ENCODE data around the gene C5orf22. TPM values are rescaled to one million over a fixed set of nuclear protein-coding genes. Genes with fewer than 3 reads are reported as not detected.

Gene C5orf22
- total and polyA plus RNA-seq, 2 donors (not counting 1 experiment from before 2014, with no cell fraction given): 20.0 to 26.9 TPM

GRCh38 chr5:31496301-31496700 lies 35.8 kb upstream of the C5orf22 start:
- no peaks in the 10 kb centered on the region for H3K27me3 ChIP-seq (ENCODE audit: control insufficient read depth, insufficient read depth, low read length)
- H3K4me1 ChIP-seq (ENCODE audit: control insufficient read depth, extremely low read depth, insufficient read depth, low read length): peaks cover 6% of the 10 kb centered on the region
- H3K4me2 ChIP-seq (ENCODE audit: extremely low read depth, insufficient read depth, low read length): no peak overlapping the region
- H3K9ac ChIP-seq (ENCODE audit: insufficient read depth, low read length): no peak overlapping the region
- no peak overlapping the region for H3K27ac ChIP-seq (ENCODE audit: insufficient read depth, low read length)
- no peak overlapping the region for H3K4me3 ChIP-seq (replicated peaks in 1 of 4; ENCODE audit: control extremely low read depth in 1 of 4, insufficient read depth in 1 of 4, low read depth in 3 of 4, low read length in 4 of 4)
- no peaks in the 10 kb centered on the region for H4K20me1 ChIP-seq (ENCODE audit: control insufficient read depth, extremely low read depth, insufficient read depth, low read length)
- no peak overlapping the region for H2AFZ ChIP-seq (ENCODE audit: low read length)
- DNase-seq (ENCODE audit: low read depth in 2 of 2): no peak
- no peaks in the 10 kb centered on the region for H3K9me3 ChIP-seq (ENCODE audit: control insufficient read depth, insufficient read depth, low read depth, low read length)
- H3K36me3 ChIP-seq (ENCODE audit: control insufficient read depth, insufficient read depth, low read length): peaks cover 14% of the 10 kb centered on the region
- TF ChIP-seq EZH2 (IDR thresholded peaks at IDR 0.05; ENCODE audit: low read length, missing control alignments): no peak
- TF ChIP-seq CTCF (conservative IDR thresholded peaks at IDR 0.05 in 1 of 2, IDR thresholded peaks at IDR 0.05 in 1 of 2; ENCODE audit: low read depth in 1 of 2, low read length in 2 of 2): no peak
- no peaks in the 10 kb centered on the region for H3K79me2 ChIP-seq (ENCODE audit: control insufficient read depth, insufficient read depth, low read length)

- no peak for DNase-seq (ENCODE audit: low read depth in 2 of 2)
- H3K4me3 ChIP-seq (replicated peaks in 1 of 4; ENCODE audit: control extremely low read depth in 1 of 4, insufficient read depth in 1 of 4, low read depth in 3 of 4, low read length in 4 of 4): no peak overlapping the region
- H3K36me3 ChIP-seq (ENCODE audit: control insufficient read depth, insufficient read depth, low read length): peaks cover 14% of the 10 kb centered on the region
- no peaks in the 10 kb centered on the region for H3K9me3 ChIP-seq (ENCODE audit: control insufficient read depth, insufficient read depth, low read depth, low read length)
- no peak overlapping the region for H3K27ac ChIP-seq (ENCODE audit: insufficient read depth, low read length)
- H3K4me2 ChIP-seq (ENCODE audit: extremely low read depth, insufficient read depth, low read length): no peak overlapping the region
- no peaks in the 10 kb centered on the region for H3K27me3 ChIP-seq (ENCODE audit: control insufficient read depth, insufficient read depth, low read length)
- no peaks in the 10 kb centered on the region for H3K79me2 ChIP-seq (ENCODE audit: control insufficient read depth, insufficient read depth, low read length)
- peaks cover 6% of the 10 kb centered on the region for H3K4me1 ChIP-seq (ENCODE audit: control insufficient read depth, extremely low read depth, insufficient read depth, low read length)
- TF ChIP-seq EZH2 (IDR thresholded peaks at IDR 0.05; ENCODE audit: low read length, missing control alignments): no peak
- no peak for TF ChIP-seq CTCF (conservative IDR thresholded peaks at IDR 0.05 in 1 of 2, IDR thresholded peaks at IDR 0.05 in 1 of 2; ENCODE audit: low read depth in 1 of 2, low read length in 2 of 2)
- H2AFZ ChIP-seq (ENCODE audit: low read length): no peak overlapping the region
- no peak overlapping the region for H3K9ac ChIP-seq (ENCODE audit: insufficient read depth, low read length)
- no peaks in the 10 kb centered on the region for H4K20me1 ChIP-seq (ENCODE audit: control insufficient read depth, extremely low read depth, insufficient read depth, low read length)
These were observed 35.2 kb upstream of the C5orf22 start for GRCh38 chr5:31496891-31497290.

- H3K36me3 ChIP-seq (ENCODE audit: control insufficient read depth, insufficient read depth, low read length): peaks cover 20% of the 10 kb centered on the region
- DNase-seq (ENCODE audit: low read depth in 2 of 2): no peak
These were observed 31.8 kb upstream of the C5orf22 start for GRCh38 chr5:31500256-31500655.

More at GRCh38 chr5:31500256-31500655, 31.8 kb upstream of the C5orf22 start:
- H3K27ac ChIP-seq (ENCODE audit: insufficient read depth, low read length): no peak overlapping the region
- no peak for TF ChIP-seq EZH2 (IDR thresholded peaks at IDR 0.05; ENCODE audit: low read length, missing control alignments)
- no peak overlapping the region for H3K4me3 ChIP-seq (replicated peaks in 1 of 4; ENCODE audit: control extremely low read depth in 1 of 4, insufficient read depth in 1 of 4, low read depth in 3 of 4, low read length in 4 of 4)
- no peak overlapping the region for H3K9ac ChIP-seq (ENCODE audit: insufficient read depth, low read length)
- H3K4me2 ChIP-seq (ENCODE audit: extremely low read depth, insufficient read depth, low read length): no peak overlapping the region
- no peaks in the 10 kb centered on the region for H3K4me1 ChIP-seq (ENCODE audit: control insufficient read depth, extremely low read depth, insufficient read depth, low read length)
- no peaks in the 10 kb centered on the region for H3K9me3 ChIP-seq (ENCODE audit: control insufficient read depth, insufficient read depth, low read depth, low read length)
- H2AFZ ChIP-seq (ENCODE audit: low read length): no peak overlapping the region
- H4K20me1 ChIP-seq (ENCODE audit: control insufficient read depth, extremely low read depth, insufficient read depth, low read length): no peaks in the 10 kb centered on the region
- no peaks in the 10 kb centered on the region for H3K79me2 ChIP-seq (ENCODE audit: control insufficient read depth, insufficient read depth, low read length)
- H3K27me3 ChIP-seq (ENCODE audit: control insufficient read depth, insufficient read depth, low read length): no peaks in the 10 kb centered on the region
